Progenitor cell of endocrine pancreas (in vitro differentiated cells): ENCODE data around the gene LUZP2. TPM values are rescaled to one million over a fixed set of nuclear protein-coding genes. Genes with fewer than 3 reads are reported as not detected.

Experiments
- DNase-seq: peaks from one replicate; pipeline ENCODE4 v3.0.0; 2021; ENCODE audit warnings: low spot score; ENCODE audit not compliant: unreplicated experiment
- H3K27ac Mint-ChIP-seq: 2 replicates; pipeline ENCODE4 v1.8.0; 2021; ENCODE audit warnings: mild to moderate bottlenecking, moderate library complexity, mixed read lengths
- H3K27me3 Mint-ChIP-seq: 2 replicates; pipeline ENCODE4 v1.8.0; 2021; ENCODE audit warnings: mixed read lengths
- H3K36me3 Mint-ChIP-seq: 2 replicates; pipeline ENCODE4 v1.8.0; 2022; ENCODE audit warnings: mixed read lengths; ENCODE audit not compliant: insufficient read depth
- H3K4me1 Mint-ChIP-seq: 2 replicates; pipeline ENCODE4 v1.8.0; 2021; ENCODE audit warnings: low read depth, mixed read lengths
- H3K4me3 Mint-ChIP-seq: 2 replicates; pipeline ENCODE4 v1.8.0; 2021; ENCODE audit warnings: low read depth, mild to moderate bottlenecking, moderate library complexity, mixed read lengths
- H3K9me3 Mint-ChIP-seq: 2 replicates; pipeline ENCODE4 v1.8.0; 2021; ENCODE audit warnings: low read depth, mixed read lengths
- total RNA-seq: library from RNA; stranded (reverse); gene quantifications from 2 replicates; pipeline ENCODE4 v1.2.1, GENCODE V29; 2021
- TF ChIP-seq, protein P1 (sequence below): fragments of 200-600 bp; sonication (generic); IDR thresholded peaks from one replicate; pipeline ENCODE4 v1.5.0; 2021; ENCODE audit warnings: antibody characterized with exemption, mild to moderate bottlenecking; ENCODE audit not compliant: unreplicated experiment

Gene LUZP2
- total RNA-seq, 1 donor from 2014 or later, result 1.8 TPM

- TF ChIP-seq, protein P1, sequence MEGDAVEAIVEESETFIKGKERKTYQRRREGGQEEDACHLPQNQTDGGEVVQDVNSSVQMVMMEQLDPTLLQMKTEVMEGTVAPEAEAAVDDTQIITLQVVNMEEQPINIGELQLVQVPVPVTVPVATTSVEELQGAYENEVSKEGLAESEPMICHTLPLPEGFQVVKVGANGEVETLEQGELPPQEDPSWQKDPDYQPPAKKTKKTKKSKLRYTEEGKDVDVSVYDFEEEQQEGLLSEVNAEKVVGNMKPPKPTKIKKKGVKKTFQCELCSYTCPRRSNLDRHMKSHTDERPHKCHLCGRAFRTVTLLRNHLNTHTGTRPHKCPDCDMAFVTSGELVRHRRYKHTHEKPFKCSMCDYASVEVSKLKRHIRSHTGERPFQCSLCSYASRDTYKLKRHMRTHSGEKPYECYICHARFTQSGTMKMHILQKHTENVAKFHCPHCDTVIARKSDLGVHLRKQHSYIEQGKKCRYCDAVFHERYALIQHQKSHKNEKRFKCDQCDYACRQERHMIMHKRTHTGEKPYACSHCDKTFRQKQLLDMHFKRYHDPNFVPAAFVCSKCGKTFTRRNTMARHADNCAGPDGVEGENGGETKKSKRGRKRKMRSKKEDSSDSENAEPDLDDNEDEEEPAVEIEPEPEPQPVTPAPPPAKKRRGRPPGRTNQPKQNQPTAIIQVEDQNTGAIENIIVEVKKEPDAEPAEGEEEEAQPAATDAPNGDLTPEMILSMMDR, result no peak
- Mint-ChIP-seq H3K4me1 (no peaks in the 10 kb centered on the region), H3K4me3 (no peak overlapping the region), H3K9me3 (peaks cover 9% of the 10 kb centered on the region), H3K27me3 (no peaks in the 10 kb centered on the region), H3K36me3 (no peaks in the 10 kb centered on the region), H3K27ac (no peak overlapping the region)
- no peak for DNase-seq
These were observed 308.8 kb downstream of the LUZP2 start for GRCh38 chr11:24805671-24806070.

DNA sequence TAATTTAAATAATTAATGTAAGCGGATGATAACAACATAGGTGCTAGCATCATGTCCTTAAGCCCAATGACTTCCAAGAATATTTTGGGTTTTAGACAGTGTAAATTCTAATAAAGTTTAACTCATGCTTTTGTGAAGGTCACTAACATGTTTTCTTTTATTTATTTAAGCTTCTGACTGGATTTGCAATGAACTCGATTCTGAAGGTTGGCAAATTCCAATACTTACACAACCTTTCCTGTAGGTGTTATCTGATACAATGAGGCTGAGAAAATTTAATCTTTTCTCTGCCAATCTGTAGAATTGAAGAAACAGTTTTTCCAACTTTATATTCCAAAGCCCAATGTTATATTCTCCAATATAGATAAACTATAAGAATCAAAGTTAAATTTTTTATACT lies 311.3 kb downstream of the LUZP2 start:
- DNase-seq, result no peak
- H3K27ac Mint-ChIP-seq, result no peak overlapping the region
- no peak overlapping the region for H3K4me3 Mint-ChIP-seq
- H3K9me3 Mint-ChIP-seq, result peaks cover 10% of the 10 kb centered on the region
- no peaks in the 10 kb centered on the region for H3K27me3 Mint-ChIP-seq
- no peaks in the 10 kb centered on the region for H3K36me3 Mint-ChIP-seq
- H3K4me1 Mint-ChIP-seq, result no peaks in the 10 kb centered on the region
- TF ChIP-seq, protein P1, result no peak

GRCh38 chr11:24819006-24819405 lies 322.2 kb downstream of the LUZP2 start:
- Mint-ChIP-seq H3K27ac (no peak overlapping the region), H3K27me3 (no peaks in the 10 kb centered on the region), H3K9me3 (no peaks in the 10 kb centered on the region), H3K36me3 (no peaks in the 10 kb centered on the region), H3K4me3 (no peak overlapping the region), H3K4me1 (peaks cover 10% of the 10 kb centered on the region)
- no peak for DNase-seq
- TF ChIP-seq, protein P1, result no peak

DNA sequence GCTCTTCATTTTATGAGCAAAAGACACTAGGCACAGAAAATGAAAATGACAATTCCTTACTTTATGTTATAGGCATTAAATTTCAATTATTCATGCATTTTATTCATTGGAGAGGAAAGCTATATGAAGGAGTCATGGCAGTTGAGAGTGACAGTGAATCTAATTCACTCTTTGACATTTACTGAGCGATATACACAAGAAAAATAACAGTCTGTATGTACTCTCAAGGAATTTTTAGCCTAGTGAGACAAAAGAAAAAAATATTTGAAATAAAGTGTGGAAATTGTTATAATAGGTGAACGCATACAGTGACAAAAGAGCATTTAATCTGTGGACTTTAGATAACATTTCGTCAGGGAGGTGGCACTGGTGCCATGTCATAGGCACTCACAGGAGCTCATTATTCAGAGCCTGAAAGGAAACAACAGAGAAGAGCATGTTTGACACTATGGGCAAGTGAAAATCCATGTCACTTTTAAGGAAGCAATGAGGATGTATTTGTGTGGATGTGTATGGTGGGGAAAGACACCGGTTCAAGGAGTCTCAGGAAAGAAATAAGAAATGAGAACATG lies 323.1 kb downstream of the LUZP2 start:
- no peaks in the 10 kb centered on the region for H3K36me3 Mint-ChIP-seq
- no peaks in the 10 kb centered on the region for H3K27me3 Mint-ChIP-seq
- H3K4me1 Mint-ChIP-seq, result peaks cover 10% of the 10 kb centered on the region
- no peak for DNase-seq
- H3K4me3 Mint-ChIP-seq, result no peak overlapping the region
- TF ChIP-seq, protein P1, result no peak
- no peak overlapping the region for H3K27ac Mint-ChIP-seq
- no peaks in the 10 kb centered on the region for H3K9me3 Mint-ChIP-seq

- TF ChIP-seq, protein P1, result no peak
- Mint-ChIP-seq H3K4me1 (peaks cover 10% of the 10 kb centered on the region), H3K9me3 (no peaks in the 10 kb centered on the region), H3K36me3 (no peaks in the 10 kb centered on the region), H3K27me3 (no peaks in the 10 kb centered on the region), H3K4me3 (no peak overlapping the region), H3K27ac (no peak overlapping the region)
- DNase-seq, result no peak
These were observed 323.7 kb downstream of the LUZP2 start for GRCh38 chr11:24820541-24820940.
